C4-2B (cell line): Measurements from ENCODE around the gene LPP.

Experiments used
- CTCF ChIP-seq: fragments of 450-650 bp; conservative IDR thresholded peaks from 2 replicates; pipeline ENCODE4 v1.5.1; 2017; ENCODE audit warnings: mild to moderate bottlenecking
- ZFX ChIP-seq: fragments of 450-650 bp; IDR thresholded peaks from 2 replicates; pipeline ENCODE4 v1.6.1; 2017

DNA sequence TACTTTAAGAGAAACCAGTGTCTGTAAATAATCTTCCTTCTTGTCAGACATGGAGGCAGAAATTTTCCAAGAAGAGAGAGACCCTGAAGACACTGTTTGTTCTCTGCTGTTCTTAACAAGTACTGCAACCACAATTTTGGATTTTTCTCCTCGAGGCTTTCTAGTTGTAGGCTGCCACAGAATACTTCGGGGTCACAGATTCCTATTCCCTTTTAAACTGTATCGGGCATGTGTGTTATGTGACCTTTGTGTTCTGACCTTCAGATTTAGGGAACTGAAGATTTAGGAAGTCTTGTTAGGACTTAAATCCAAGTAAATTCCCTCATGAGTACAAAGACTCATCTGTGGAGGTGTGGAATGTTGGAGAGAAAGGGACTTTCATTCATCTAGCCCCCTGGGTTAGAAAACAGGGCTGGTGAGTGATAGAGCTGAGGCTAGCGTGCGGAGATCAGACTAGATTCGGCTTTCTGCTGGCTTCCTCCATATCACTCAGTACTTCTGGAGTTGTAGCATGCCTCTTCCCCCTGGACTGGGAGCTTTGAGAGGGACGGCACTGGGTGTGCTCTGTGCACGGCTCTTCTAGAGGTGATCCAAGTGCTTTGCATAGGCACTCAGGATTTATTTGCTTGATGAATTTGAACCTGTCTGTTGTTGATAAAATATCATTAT, 237.0 kb downstream of the LPP start:
- TF ChIP-seq CTCF (no peak), ZFX (no peak)
